Stomach (tissue), 4 donors: ENCODE measurements around the gene MAGI1.

Experiments
- POLR2A ChIP-seq, 4 donors: fragments of 450-650 bp; IDR thresholded peaks; one replicate each; pipeline ENCODE4 v1.6.1; 2016; ENCODE audit warnings: antibody characterized with exemption in 4 of 4, control low read depth in 2 of 4, mild to moderate bottlenecking in 1 of 4, moderate library complexity in 1 of 4
- POLR2AphosphoS5 ChIP-seq, 3 donors: sonication (generic); formaldehyde crosslinking; IDR thresholded peaks; one replicate each; pipeline ENCODE4 v1.6.1; 2016; ENCODE audit warnings: antibody characterized with exemption in 3 of 3
- TF ChIP-seq, protein P1 (sequence below), 7 experiments: fragments of 450-650 bp in 4 of 7; fragments of 200-600 bp in 3 of 7; sonication (generic) in 3 of 7; IDR thresholded peaks; one replicate each; pipeline ENCODE4 v1.5.1; 2016 to 2019; ENCODE audit warnings: antibody characterized with exemption in 7 of 7, control low read depth in 2 of 7, mild to moderate bottlenecking in 1 of 7

DNA sequence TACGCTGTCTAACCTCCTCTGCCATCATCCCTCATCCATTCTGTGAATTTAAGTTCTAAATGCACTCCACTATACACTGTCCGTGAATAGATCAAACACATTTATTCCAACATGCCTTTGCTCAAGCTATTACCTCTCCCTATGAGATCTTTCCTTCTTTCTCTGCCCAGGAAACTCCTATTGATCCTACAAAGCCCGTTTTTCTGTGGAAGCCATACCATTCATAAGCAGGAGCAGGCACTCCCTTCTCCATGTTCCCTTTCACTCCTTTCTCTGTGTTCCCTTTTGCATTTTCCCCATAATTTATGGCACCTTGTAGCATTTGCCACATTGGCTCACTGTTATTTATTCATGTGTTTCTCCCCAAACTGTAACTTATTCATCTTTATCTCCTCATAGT, 501.6 kb downstream of the MAGI1 start:
- TF ChIP-seq, protein P1, sequence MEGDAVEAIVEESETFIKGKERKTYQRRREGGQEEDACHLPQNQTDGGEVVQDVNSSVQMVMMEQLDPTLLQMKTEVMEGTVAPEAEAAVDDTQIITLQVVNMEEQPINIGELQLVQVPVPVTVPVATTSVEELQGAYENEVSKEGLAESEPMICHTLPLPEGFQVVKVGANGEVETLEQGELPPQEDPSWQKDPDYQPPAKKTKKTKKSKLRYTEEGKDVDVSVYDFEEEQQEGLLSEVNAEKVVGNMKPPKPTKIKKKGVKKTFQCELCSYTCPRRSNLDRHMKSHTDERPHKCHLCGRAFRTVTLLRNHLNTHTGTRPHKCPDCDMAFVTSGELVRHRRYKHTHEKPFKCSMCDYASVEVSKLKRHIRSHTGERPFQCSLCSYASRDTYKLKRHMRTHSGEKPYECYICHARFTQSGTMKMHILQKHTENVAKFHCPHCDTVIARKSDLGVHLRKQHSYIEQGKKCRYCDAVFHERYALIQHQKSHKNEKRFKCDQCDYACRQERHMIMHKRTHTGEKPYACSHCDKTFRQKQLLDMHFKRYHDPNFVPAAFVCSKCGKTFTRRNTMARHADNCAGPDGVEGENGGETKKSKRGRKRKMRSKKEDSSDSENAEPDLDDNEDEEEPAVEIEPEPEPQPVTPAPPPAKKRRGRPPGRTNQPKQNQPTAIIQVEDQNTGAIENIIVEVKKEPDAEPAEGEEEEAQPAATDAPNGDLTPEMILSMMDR (IDR thresholded peaks at IDR 0.05), result no peak
- TF ChIP-seq POLR2AphosphoS5 (IDR thresholded peaks at IDR 0.05) (no peak), POLR2A (IDR thresholded peaks at IDR 0.05) (no peak)
